Measurements from ENCODE around the gene ECHS1.

The ECHS1 gene

GRCh38 chr10:133358162-133358924, 14.8 kb downstream of the ECHS1 start:
- no peak for DNase-seq (ENCODE audit: low read depth in 2 of 2)

- peak in 1 of 2 donors; percentile 51 for DNase-seq (ENCODE audit: low read depth in 2 of 2)
Measured at GRCh38 chr10:133357285-133358161, 15.6 kb downstream of the ECHS1 start, which contains the start of gene FUOM. Gene FUOM, minus strand, starts transcription at chr10:133358019. Its CDS starts 12 bp downstream, at chr10:133358007.

GRCh38 chr10:133356549-133357284, 16.4 kb downstream of the ECHS1 start:
- no peak for DNase-seq (ENCODE audit: low read depth in 2 of 2)

- DNase-seq (ENCODE audit: low read depth in 2 of 2) = no peak
Measured at GRCh38 chr10:133355991-133356390, 17.2 kb downstream of the ECHS1 start.

- no peak for DNase-seq (ENCODE audit: low read depth in 2 of 2)
Measured at GRCh38 chr10:133355266-133355665, 17.9 kb downstream of the ECHS1 start.

GRCh38 chr10:133354672-133355240, 18.4 kb downstream of the ECHS1 start:
- no peak for DNase-seq (ENCODE audit: low read depth in 2 of 2)

- DNase-seq (ENCODE audit: low read depth in 2 of 2) = no peak
Measured at GRCh38 chr10:133353988-133354605, 19.1 kb downstream of the ECHS1 start.

- DNase-seq (ENCODE audit: low read depth in 2 of 2) = no peak
Measured at GRCh38 chr10:133353202-133353959, 19.8 kb downstream of the ECHS1 start.

- no peak for DNase-seq (ENCODE audit: low read depth in 2 of 2)
Measured at GRCh38 chr10:133351408-133352318, 21.5 kb downstream of the ECHS1 start.

GRCh38 chr10:133350950-133351329, 22.2 kb downstream of the ECHS1 start:
- no peak for DNase-seq (ENCODE audit: low read depth in 2 of 2)

- DNase-seq (ENCODE audit: low read depth in 2 of 2) = no peak
Measured at GRCh38 chr10:133350283-133350949, 22.7 kb downstream of the ECHS1 start.

GRCh38 chr10:133349577-133350011, 23.6 kb downstream of the ECHS1 start:
- no peak for DNase-seq (ENCODE audit: low read depth in 2 of 2)

GRCh38 chr10:133349160-133349568, 24.0 kb downstream of the ECHS1 start:
- no peak for DNase-seq (ENCODE audit: low read depth in 2 of 2)

- no peak for DNase-seq (ENCODE audit: low read depth in 2 of 2)
Measured at GRCh38 chr10:133347710-133348517, 25.2 kb downstream of the ECHS1 start.

GRCh38 chr10:133346413-133346812, 26.7 kb downstream of the ECHS1 start:
- no peak for DNase-seq (ENCODE audit: low read depth in 2 of 2)

GRCh38 chr10:133344236-133344635, 28.9 kb downstream of the ECHS1 start:
- DNase-seq (ENCODE audit: low read depth in 2 of 2) = no peak

GRCh38 chr10:133343558-133343957, 29.6 kb downstream of the ECHS1 start:
- no peak for DNase-seq (ENCODE audit: low read depth in 2 of 2)

GRCh38 chr10:133342942-133343341, 30.2 kb downstream of the ECHS1 start:
- no peak for DNase-seq (ENCODE audit: low read depth in 2 of 2)
